ENCODE measurements around the gene UCK1.

DNA sequence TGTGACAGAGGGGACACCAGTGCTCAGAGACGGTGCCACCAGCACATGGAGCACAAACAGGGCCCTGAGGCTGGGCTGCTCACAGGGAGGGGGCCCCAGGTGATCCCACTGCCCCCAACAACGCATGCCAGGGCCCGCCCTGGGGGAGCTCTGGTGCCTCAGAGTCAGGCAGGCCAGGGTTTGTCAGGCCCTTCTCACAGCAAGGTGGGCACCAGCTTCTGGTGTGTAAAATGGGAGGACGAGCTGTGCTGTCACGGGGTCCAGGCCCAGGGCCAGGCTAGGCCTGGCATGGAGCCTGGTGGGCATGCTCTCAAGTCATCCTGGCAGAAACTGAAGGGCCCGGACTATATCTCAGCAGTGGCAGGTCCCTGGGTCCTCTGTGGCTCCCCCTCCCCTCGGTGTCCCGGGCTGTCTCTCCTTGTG is 48.7 kb upstream of the UCK1 start:
- TF ChIP-seq BHLHE40 (IDR thresholded peaks at IDR 0.05; ENCODE audit: borderline replicate concordance) (no peak), ARNT (IDR thresholded peaks at IDR 0.05) (no peak)
